Measurements from ENCODE around the gene B3GNT7. TPM values are rescaled to one million over a fixed set of nuclear protein-coding genes. Genes with fewer than 3 reads are reported as not detected.
"Not testable (repeated sequence)": the region's sequence is repeated elsewhere in the genome, so short reads cannot be mapped to it uniquely, and the experiment has no call there.

Gene B3GNT7, protein sequence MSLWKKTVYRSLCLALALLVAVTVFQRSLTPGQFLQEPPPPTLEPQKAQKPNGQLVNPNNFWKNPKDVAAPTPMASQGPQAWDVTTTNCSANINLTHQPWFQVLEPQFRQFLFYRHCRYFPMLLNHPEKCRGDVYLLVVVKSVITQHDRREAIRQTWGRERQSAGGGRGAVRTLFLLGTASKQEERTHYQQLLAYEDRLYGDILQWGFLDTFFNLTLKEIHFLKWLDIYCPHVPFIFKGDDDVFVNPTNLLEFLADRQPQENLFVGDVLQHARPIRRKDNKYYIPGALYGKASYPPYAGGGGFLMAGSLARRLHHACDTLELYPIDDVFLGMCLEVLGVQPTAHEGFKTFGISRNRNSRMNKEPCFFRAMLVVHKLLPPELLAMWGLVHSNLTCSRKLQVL
- 100 to 1,000 TPM; 244 to 258 TPM for total RNA-seq

DNA sequence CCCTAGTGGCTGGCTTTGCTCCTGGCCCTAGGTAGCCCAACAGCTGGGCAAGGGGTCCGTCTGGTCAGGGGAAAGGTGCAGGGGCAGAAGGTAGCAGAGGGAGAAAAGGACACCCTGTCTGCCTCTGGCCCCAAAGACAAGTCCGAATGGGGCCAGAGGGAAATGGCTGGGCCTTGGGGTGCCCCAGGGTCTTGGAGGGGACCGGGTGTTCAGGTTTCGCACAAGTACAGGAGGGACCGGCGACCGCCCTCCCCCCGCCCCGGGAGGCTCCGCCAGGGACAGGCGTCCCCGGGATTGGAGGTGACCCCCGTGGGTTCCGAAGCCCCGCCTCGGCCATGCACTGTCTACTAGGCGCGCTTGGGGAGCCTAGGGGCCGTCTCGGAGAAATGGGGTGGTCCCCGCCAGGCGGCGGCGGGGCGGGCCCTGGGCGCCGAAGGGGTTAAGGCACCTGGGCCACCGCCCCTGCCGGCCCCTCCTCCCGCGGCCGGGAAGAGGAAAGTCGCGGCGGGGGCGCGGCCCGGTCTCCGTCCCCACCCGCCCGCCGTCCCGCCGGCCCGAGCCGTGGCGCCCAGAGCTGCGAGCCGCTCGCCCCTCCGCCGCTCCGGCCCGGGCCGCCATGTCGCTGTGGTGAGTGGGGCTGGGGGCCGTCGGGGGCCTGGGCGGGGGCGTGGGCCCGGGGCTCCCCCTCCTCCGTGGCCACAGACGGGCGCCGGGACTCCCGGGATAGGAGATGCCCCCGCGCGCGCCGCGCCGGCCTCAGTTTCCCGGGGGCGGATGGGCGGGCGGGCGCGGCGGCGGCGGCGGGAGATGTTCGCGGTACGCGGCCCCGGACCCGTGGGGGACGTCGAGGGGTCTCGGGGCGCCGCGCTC is at the start of gene B3GNT7:
TSS of gene B3GNT7 (plus strand) at position 523 of the 870 bp plus-strand sequence. CDS start at position 617, 94 bp downstream.
- Histone ChIP-seq H3K9ac (ENCODE audit: low read depth in 2 of 2, low read length in 2 of 2) (peak within 1 kb of the TSS; percentile 80 to 81), H3K36me3 (peaks cover 7% of the 10 kb centered on the region), H3K4me3 (peak within 1 kb of the TSS; percentile 77), H3K9me3 (no peaks in the 10 kb centered on the region), H3K27ac (peak within 1 kb of the TSS; percentile 60), H3K4me1 (peaks cover 8% of the 10 kb centered on the region), H3K27me3 (no peaks in the 10 kb centered on the region)
- TF ChIP-seq, protein P1, sequence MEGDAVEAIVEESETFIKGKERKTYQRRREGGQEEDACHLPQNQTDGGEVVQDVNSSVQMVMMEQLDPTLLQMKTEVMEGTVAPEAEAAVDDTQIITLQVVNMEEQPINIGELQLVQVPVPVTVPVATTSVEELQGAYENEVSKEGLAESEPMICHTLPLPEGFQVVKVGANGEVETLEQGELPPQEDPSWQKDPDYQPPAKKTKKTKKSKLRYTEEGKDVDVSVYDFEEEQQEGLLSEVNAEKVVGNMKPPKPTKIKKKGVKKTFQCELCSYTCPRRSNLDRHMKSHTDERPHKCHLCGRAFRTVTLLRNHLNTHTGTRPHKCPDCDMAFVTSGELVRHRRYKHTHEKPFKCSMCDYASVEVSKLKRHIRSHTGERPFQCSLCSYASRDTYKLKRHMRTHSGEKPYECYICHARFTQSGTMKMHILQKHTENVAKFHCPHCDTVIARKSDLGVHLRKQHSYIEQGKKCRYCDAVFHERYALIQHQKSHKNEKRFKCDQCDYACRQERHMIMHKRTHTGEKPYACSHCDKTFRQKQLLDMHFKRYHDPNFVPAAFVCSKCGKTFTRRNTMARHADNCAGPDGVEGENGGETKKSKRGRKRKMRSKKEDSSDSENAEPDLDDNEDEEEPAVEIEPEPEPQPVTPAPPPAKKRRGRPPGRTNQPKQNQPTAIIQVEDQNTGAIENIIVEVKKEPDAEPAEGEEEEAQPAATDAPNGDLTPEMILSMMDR (IDR thresholded peaks at IDR 0.05), result no peak
- intact Hi-C loops (cut with DNase I), result loop anchor here (5.0 kb wide), 1 partner anchor 98 kb away; no protein-coding TSS in a partner anchor
- DNase-seq, result peak; percentile 70

DNA sequence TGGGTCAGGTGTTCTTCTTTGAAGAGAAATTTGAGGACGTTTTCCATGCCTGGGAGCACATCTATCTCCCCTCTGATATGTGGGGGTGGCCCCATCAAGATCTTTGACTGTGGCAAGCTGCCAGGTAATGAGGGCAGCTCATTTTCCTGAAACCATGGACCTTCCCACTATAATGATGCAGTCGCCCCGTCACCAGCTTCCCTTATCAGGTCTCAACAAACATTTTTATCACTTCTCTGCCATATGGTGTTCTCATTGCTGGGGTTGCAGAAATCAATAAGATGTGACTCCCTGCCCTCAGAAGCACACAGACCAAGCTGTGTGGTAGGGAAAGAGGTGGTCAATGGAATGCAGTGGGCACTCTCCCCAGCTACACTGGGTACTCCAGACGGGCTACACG is 48.4 kb upstream of the B3GNT7 start:
- Histone ChIP-seq H3K4me1 (no peaks in the 10 kb centered on the region), H3K27ac (no peak overlapping the region), H3K9ac (ENCODE audit: low read depth in 2 of 2, low read length in 2 of 2) (no peak overlapping the region), H3K36me3 (no peaks in the 10 kb centered on the region), H3K27me3 (no peaks in the 10 kb centered on the region), H3K4me3 (no peak overlapping the region), H3K9me3 (no peaks in the 10 kb centered on the region)
- intact Hi-C loops (cut with DNase I), result no loop called here
- TF ChIP-seq, protein P1 (IDR thresholded peaks at IDR 0.05), result no peak
- no peak for DNase-seq

DNA sequence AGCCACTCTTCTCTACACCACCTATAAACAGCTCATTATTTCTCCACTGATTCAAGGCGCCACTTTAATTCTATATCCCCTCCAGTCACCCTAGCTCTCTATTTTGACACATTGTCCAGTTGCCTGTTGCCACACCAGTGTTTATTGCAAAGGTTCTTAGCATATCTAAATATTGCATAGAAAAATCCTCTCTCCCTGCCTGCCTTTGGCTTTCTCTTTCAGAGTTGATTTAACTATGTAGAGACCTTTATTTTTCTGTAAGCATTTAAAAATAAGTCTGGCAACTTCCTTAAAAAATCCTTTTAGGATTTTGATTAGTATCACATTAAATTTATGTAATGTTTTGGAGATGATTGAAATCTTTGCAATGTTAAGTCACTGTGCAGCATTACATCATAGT is 47.9 kb upstream of the B3GNT7 start:
- Histone ChIP-seq H3K27ac (no peak overlapping the region), H3K27me3 (no peaks in the 10 kb centered on the region), H3K9ac (ENCODE audit: low read depth in 2 of 2, low read length in 2 of 2) (no peak overlapping the region)

DNA sequence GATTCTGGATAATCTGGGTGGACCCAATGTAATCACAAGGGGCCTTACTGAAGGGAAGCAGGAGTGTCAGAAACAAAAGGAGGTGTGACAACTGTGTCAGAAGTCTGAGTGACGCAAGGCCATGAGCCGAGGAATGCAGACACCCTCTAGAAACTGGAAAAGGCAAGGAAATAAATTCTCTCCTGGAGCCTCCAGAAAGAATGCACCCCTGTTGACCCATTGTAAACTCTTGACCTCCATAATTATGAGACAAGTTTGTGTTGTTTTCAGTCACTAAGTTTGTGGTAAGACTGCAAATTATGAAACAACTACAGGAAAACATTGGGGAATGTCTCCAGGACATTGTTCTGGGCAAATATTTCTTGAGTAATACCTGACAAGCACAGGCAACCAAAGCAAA is 47.3 kb upstream of the B3GNT7 start:
- H3K27me3 ChIP-seq, result no peaks in the 10 kb centered on the region
- no peak overlapping the region for H3K27ac ChIP-seq
- no peaks in the 10 kb centered on the region for H3K36me3 ChIP-seq
- TF ChIP-seq, protein P1 (IDR thresholded peaks at IDR 0.05), result no peak
- H3K4me1 ChIP-seq, result no peaks in the 10 kb centered on the region
- intact Hi-C loops (cut with DNase I), result no loop called here
- H3K9ac ChIP-seq (ENCODE audit: low read depth in 2 of 2, low read length in 2 of 2), result no peak overlapping the region
- no peak for DNase-seq
- no peak overlapping the region for H3K4me3 ChIP-seq
- H3K9me3 ChIP-seq, result no peaks in the 10 kb centered on the region

More for the DNA sequence above, 47.9 kb upstream of the B3GNT7 start:
- Histone ChIP-seq H3K4me1 (no peaks in the 10 kb centered on the region), H3K9me3 (no peaks in the 10 kb centered on the region), H3K36me3 (no peaks in the 10 kb centered on the region), H3K4me3 (no peak overlapping the region)
- TF ChIP-seq, protein P1 (IDR thresholded peaks at IDR 0.05), result no peak
- no peak for DNase-seq
- intact Hi-C loops (cut with DNase I), result no loop called here

DNA sequence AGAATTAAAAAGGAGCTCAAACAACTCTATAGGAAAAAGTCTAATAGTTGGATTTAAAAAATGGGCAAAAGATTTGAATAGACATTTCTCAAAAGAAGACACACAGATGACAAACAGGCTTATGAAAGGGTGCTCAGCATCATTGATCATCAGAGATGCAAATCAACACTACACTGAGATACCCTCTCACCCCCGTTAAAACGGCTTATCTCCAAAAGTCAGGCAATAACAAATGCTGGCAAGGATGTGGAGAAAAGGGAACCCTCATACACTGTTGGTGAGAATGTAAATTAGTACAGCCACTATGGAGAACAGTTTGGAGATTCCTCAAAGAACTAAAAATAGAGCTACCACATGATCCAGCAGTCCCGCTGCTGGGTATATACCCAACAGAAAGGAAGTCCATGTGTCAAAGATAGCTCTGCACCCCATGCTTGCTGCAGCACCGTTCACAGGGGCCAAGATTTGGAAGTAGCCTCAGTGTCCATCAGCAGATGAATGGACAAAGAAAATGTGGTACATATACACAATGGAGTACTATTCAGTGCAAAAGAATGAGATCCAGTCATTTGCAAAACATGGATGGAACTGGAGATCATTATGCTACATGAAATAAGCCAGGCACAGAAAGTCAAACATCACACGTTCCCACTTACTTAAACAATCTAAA is 46.7 kb upstream of the B3GNT7 start:
- DNase-seq, result no peak
- Histone ChIP-seq H3K27ac (no peak overlapping the region), H3K4me3 (no peak overlapping the region), H3K9ac (ENCODE audit: low read depth in 2 of 2, low read length in 2 of 2) (no peak overlapping the region), H3K36me3 (no peaks in the 10 kb centered on the region), H3K27me3 (no peaks in the 10 kb centered on the region), H3K4me1 (no peaks in the 10 kb centered on the region), H3K9me3 (no peaks in the 10 kb centered on the region)
- TF ChIP-seq, protein P1 (IDR thresholded peaks at IDR 0.05), result no peak
- intact Hi-C loops (cut with DNase I), result no loop called here

DNA sequence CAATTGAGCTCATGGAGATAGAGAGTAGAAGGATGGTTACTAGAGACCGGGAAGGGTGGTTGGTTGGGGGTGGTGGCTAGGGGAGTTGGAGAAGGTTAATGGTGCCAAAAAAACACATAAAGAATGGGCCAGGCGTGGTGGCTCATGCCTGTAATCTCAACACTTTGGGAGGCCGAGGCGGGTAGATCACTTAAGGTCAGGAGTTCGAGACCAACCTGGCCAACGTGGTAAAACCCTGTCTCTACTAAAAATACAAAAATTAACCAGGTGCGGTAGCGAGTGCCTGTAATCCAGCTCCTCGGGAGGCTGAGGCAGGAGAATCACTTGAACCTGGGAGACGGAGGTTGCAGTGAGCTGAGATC is 46.2 kb upstream of the B3GNT7 start:
- DNase-seq, result not testable (repeated sequence)

More for the DNA sequence above, 46.2 kb upstream of the B3GNT7 start:
- H3K36me3 ChIP-seq; H3K9me3 ChIP-seq; H3K4me3 ChIP-seq; intact Hi-C loops (cut with DNase I); H3K27ac ChIP-seq; H3K4me1 ChIP-seq; H3K9ac ChIP-seq (ENCODE audit: low read depth in 2 of 2, low read length in 2 of 2); H3K27me3 ChIP-seq: not testable (repeated sequence)

Measured in colonic mucosa (tissue), 4 donors.